Common myeloid progenitor, CD34-positive (primary cell): ENCODE data around the gene ACLY.

Experiments used
- CTCF ChIA-PET: fragments of 350-600 bp; sonication (Branson Sonifier 250); formaldehyde crosslinking; loops from one replicate; lab custom pipeline; 2021; ENCODE audit warnings: antibody characterized with exemption; lab: Charles Lee
- POLR2A ChIA-PET: fragments of 350-600 bp; sonication (Branson Sonifier 250); formaldehyde crosslinking; loops from one replicate; lab custom pipeline; 2021; ENCODE audit warnings: antibody characterized with exemption; lab: Charles Lee
- DNase-seq, 3 donors: peaks; one replicate each; pipeline versions ENCODE4 v3.0.0 to v3.0.0-alpha.2; 2013
- H3K27ac ChIP-seq, 2 experiments: 1 replicate in 1 of 2; 2 replicates in 1 of 2; pipeline ENCODE4 v1.7.0; 2013; ENCODE audit warnings: inconsistent platforms in 2 of 2, low read length in 2 of 2, mild to moderate bottlenecking in 2 of 2, low read depth in 1 of 2, moderate library complexity in 1 of 2; ENCODE audit not compliant: severe bottlenecking in 2 of 2, insufficient read depth in 1 of 2, poor library complexity in 1 of 2
- H3K27me3 ChIP-seq, 5 experiments: replicated peaks in 2 of 5; 1 replicate in 3 of 5; 2 replicates in 2 of 5; pipeline versions ENCODE4 v1.6.1 to v1.7.0; 2013; ENCODE audit warnings: low read length in 4 of 5, mild to moderate bottlenecking in 2 of 5, moderate library complexity in 2 of 5, inconsistent platforms in 1 of 5; ENCODE audit not compliant: insufficient read depth in 5 of 5, control insufficient read depth in 4 of 5
- H3K36me3 ChIP-seq, 4 experiments: 1 replicate in 2 of 4; 2 replicates in 2 of 4; pipeline versions ENCODE4 v1.6.1 to v1.7.0; 2013; ENCODE audit warnings: low read length in 3 of 4, control low read depth in 1 of 4, mild to moderate bottlenecking in 1 of 4; ENCODE audit not compliant: control insufficient read depth in 4 of 4, insufficient read depth in 4 of 4
- H3K4me1 ChIP-seq, 4 experiments: 1 replicate in 3 of 4; 2 replicates in 1 of 4; pipeline versions ENCODE4 v1.6.1 to v1.7.1; 2013; ENCODE audit warnings: low read length in 3 of 4, mild to moderate bottlenecking in 3 of 4, control low read depth in 1 of 4, inconsistent platforms in 1 of 4, moderate library complexity in 1 of 4; ENCODE audit not compliant: control insufficient read depth in 4 of 4, insufficient read depth in 4 of 4; ENCODE audit errors: control extremely low read depth in 1 of 4
- H3K4me3 ChIP-seq, 7 experiments: 1 replicate in 4 of 7; 2 replicates in 3 of 7; pipeline versions ENCODE4 v1.5.1 to v1.7.0; 2013; ENCODE audit warnings: mild to moderate bottlenecking in 7 of 7, low read length in 6 of 7, moderate library complexity in 6 of 7, inconsistent platforms in 2 of 7, low read depth in 2 of 7, control low read depth in 1 of 7; ENCODE audit not compliant: insufficient read depth in 4 of 7, control insufficient read depth in 1 of 7; ENCODE audit errors: extremely low read depth in 1 of 7
- H3K9me3 ChIP-seq, 5 experiments: 1 replicate in 4 of 5; 2 replicates in 1 of 5; pipeline versions ENCODE4 v1.6.1 to v1.7.1; 2013; ENCODE audit warnings: low read length in 4 of 5, mild to moderate bottlenecking in 2 of 5, inconsistent platforms in 1 of 5, low read depth in 1 of 5, moderate library complexity in 1 of 5; ENCODE audit not compliant: control insufficient read depth in 4 of 5, insufficient read depth in 2 of 5; ENCODE audit errors: control extremely low read depth in 1 of 5
- WGBS: methylation state at CpG from one replicate; pipeline ENCODE4 v1.1.5; 2013; ENCODE audit not compliant: insufficient coverage; 5-methylcytosine and 5-hydroxymethylcytosine counted together

Gene ACLY

DNA sequence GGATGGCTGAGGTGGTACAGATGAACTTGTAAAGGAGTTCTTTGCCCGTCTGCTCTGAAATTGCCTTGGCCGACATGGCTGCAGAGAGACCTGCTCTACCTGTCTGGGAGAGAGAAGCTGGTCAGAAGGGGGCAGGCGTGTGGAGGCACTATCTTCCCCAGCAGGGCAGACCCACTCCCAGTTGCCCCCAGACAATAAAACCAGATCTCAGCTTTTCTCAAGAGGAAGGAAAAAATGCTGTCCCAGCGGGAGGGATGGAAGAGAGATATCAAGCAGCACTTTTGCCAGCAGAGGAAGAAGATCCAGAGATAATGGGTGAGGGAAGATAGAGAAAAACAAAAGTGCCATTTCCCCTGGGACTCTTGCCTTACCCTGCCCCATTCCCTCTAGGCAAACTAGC, 5.0 kb downstream of the ACLY start:
- Histone ChIP-seq H3K27me3 (no peaks in the 10 kb centered on the region), H3K36me3 (peaks cover 12 to 70% (median 50%) of the 10 kb centered on the region in 4 experiments), H3K9me3 (no peaks in the 10 kb centered on the region), H3K4me3 (no peak overlapping the region), H3K27ac (no peak overlapping the region), H3K4me1 (peaks cover 5 to 27% (median 13%) of the 10 kb centered on the region in 4 experiments)
- POLR2A ChIA-PET: no interaction called here
- WGBS: 100% methylated on average over 3 of the region's 4 CpGs
- no peak for DNase-seq
- CTCF ChIA-PET: no interaction called here

DNA sequence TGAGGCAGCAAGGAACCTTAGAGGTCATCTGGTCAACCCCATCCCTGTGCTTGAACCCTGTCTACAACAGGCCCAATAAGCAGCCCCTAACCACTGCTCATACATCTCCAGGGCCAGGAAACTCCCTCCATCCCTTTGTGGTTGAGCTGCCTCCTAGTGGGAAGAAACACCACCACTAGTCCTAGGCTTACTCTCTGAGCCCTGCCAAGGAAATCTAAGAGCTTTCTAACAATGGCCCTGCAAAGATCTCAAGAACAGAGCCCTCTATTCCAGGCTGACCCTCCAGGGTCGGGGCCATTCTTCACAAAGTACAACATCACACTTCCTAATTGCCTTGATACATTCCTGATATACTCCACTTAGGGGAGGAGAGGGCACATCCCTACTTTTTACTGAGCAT, 5.8 kb downstream of the ACLY start:
- Histone ChIP-seq H3K9me3 (no peaks in the 10 kb centered on the region), H3K27me3 (no peaks in the 10 kb centered on the region), H3K4me3 (no peak overlapping the region), H3K4me1 (peaks cover 5 to 21% (median 9%) of the 10 kb centered on the region in 4 experiments), H3K27ac (no peak overlapping the region), H3K36me3 (peaks cover 12 to 77% (median 54%) of the 10 kb centered on the region in 4 experiments)
- ChIA-PET POLR2A (no interaction called here), CTCF (interaction anchor here (0.5 to 1.5 kb wide), 2 partner anchors 16 to 175 kb away, joined by 3 read pairs; no protein-coding TSS in a partner anchor)
- DNase-seq: no peak
- WGBS: 100% methylated on average over 1 of the region's 1 CpG

DNA sequence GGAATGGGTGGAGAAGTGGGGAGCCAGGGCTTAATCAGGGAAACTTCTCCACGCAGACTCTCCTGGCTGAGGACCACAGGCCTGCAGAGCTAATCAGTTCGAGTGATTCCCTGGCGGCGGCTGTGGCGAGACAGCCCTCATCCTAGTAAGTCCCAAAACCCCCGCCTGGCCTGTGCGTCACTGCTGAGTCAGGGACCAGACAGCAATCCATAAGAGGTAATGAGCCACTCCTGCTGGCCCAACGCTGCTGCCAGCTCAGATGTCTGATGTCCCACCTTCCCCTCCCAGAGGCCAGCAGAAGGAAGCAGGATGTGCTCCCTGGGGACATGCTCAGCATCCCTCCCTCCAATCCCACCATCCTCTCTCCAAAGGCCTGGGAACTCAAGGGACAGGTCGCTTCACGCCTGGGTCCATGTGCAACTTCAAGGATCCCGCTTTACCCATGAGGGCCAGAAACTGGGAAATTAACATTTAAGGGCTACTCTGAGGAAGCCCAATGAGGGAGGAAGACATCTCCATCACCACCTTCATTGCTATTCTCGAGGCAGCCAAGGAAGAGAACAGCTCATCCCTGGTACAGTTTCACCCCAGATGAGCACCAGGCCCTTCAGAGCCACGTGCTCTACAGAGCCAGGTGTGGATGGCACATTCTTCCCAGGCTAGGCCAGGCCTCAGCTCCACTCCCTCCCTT, 7.9 kb downstream of the ACLY start:
- DNase-seq: no peak
- Histone ChIP-seq H3K36me3 (peaks cover 21 to 90% (median 67%) of the 10 kb centered on the region in 4 experiments), H3K4me3 (no peak overlapping the region), H3K27me3 (no peaks in the 10 kb centered on the region), H3K27ac (no peak overlapping the region), H3K9me3 (no peaks in the 10 kb centered on the region), H3K4me1 (peaks cover 0 to 8% (median 0%) of the 10 kb centered on the region in 4 experiments)
- 98% methylated on average over 13 of the region's 13 CpGs for WGBS
- POLR2A ChIA-PET: no interaction called here
- CTCF ChIA-PET: interaction anchor here (1.3 to 1.4 kb wide), 2 partner anchors 12 to 176 kb away, joined by 3 read pairs; partner anchors contain the start of gene HAP1

DNA sequence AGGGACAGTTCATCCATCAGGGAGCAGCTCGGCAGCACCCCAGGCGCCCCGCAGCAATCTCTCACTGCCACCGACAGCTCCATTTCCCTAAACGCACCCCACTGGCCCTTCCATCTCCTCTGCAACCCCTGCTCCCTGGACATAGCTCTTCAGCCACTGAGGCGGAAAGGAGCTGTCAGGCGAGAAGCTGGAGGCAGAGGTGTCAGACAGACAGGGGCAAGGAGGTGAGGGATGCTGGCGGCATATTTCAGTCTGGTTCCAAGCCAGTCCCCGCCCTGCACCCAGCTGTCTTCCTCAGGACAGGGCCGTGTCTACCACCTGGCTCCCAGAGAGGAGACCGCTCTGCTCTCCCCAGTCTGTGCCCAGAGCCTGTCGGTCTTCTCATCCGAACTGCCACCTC, 9.7 kb downstream of the ACLY start:
- ChIA-PET CTCF (interaction anchor here (1.4 kb wide), 1 partner anchor 10 kb away, joined by 3 read pairs; the partner anchor contains the start of gene ACLY), POLR2A (no interaction called here)
- Histone ChIP-seq H3K27ac (no peak overlapping the region), H3K9me3 (no peaks in the 10 kb centered on the region), H3K36me3 (peaks cover 30 to 97% (median 81%) of the 10 kb centered on the region in 4 experiments), H3K4me1 (no peaks in the 10 kb centered on the region), H3K4me3 (no peak overlapping the region), H3K27me3 (no peaks in the 10 kb centered on the region)
- 98% methylated on average over 11 of the region's 13 CpGs for WGBS
- DNase-seq: no peak

DNA sequence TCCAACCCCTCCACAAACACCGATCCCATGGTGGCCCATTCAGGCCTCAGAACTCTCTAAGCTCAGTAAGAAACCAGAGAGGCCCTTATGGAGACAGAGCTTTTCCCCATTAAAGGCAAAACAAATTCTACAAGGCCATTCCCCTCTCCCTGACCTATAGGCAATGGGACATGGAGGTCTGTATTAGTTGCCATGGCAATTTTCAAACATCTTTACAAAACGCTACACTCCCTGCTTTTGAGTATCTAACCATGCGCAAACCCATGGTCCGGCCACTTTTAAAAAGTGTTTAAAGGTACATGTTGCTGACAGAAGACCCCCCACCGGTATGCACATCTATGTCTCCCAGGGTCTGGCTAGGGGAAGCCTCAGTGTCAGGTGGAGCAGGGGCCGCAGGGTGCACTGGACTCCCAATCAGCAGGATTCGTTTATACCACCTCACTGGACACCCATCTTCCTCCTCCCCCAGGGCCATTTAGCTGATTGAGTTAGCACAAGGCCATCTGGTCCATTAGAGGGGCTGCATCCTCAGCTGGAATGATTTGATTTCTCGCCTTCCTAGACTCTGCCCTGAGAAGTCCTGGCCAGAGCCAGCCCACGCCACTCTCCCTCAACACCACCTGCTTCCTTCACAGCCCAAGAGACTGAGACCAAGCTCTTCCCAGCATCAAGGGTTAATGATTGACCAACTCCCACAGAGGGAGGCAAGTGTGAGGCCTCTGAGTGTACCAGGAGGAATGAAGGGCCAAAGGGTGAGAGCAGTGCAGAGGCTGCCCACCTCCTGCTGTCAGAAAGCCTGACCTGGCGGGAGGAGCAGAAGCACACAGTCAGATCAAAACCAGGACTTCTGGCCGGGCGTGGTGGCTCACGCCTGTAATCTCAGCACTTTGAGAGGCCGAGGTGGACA, 10.9 kb downstream of the ACLY start:
- peaks cover 32 to 93% (median 78%) of the 10 kb centered on the region in 4 experiments for H3K36me3 ChIP-seq
- no peak overlapping the region for H3K27ac ChIP-seq
- DNase-seq: no peak
- no peaks in the 10 kb centered on the region for H3K4me1 ChIP-seq
- H3K9me3 ChIP-seq: no peaks in the 10 kb centered on the region
- ChIA-PET POLR2A (no interaction called here), CTCF (interaction anchor here (1.4 kb wide), 1 partner anchor 11 kb away, joined by 3 read pairs; the partner anchor contains the start of gene ACLY)
- H3K27me3 ChIP-seq: no peaks in the 10 kb centered on the region
- H3K4me3 ChIP-seq: no peak overlapping the region
- WGBS: 96% methylated on average over 13 of the region's 14 CpGs

DNA sequence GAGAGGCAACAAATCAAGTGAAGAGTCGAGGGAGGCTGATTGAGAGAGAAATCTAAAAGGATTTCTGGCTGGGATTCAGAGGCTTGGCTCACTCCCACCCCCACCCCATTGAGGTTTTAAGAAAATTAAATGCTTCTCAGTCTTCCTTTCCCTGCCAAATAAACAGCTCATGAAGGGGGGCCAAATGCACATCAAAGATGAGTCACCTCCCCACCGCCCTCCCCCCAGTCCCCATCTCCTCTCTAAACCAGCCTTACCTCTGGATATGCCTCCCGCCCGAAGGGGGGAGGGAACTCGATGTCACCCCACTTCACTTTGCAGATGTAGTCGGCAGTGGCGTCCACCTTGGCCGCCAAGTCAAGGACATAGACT, 11.6 kb downstream of the ACLY start:
- H3K36me3 ChIP-seq: peaks cover 32 to 93% (median 74%) of the 10 kb centered on the region in 4 experiments
- no peaks in the 10 kb centered on the region for H3K9me3 ChIP-seq
- H3K27ac ChIP-seq: no peak overlapping the region
- POLR2A ChIA-PET: no interaction called here
- 95% methylated on average over 4 of the region's 8 CpGs for WGBS
- CTCF ChIA-PET: no interaction called here
- no peaks in the 10 kb centered on the region for H3K4me1 ChIP-seq
- H3K27me3 ChIP-seq: no peaks in the 10 kb centered on the region
- H3K4me3 ChIP-seq: no peak overlapping the region
- no peak for DNase-seq
